ENCODE data around the gene OCSTAMP.

The OCSTAMP gene

GRCh38 chr20:46509523-46509922 lies 40.9 kb downstream of the OCSTAMP start:
- Histone ChIP-seq H3K27me3 (ENCODE audit: control insufficient read depth, insufficient read depth, low read length) (no peaks in the 10 kb centered on the region), H3K9ac (ENCODE audit: low read length) (no peak overlapping the region), H3K4me1 (ENCODE audit: control insufficient read depth, insufficient read depth, low read length) (0 out of 2 replicates have a peak, but pooled peaks cover 4% of the 10 kb centered on the region), H3K4me3 (ENCODE audit: low read depth, low read length) (no peak overlapping the region), H3K9me3 (ENCODE audit: control insufficient read depth, insufficient read depth, low read depth, low read length) (peaks cover 36% of the 10 kb centered on the region), H3K36me3 (ENCODE audit: control insufficient read depth, insufficient read depth, low read length) (peaks cover 42% of the 10 kb centered on the region), H3K27ac (ENCODE audit: low read depth, low read length) (no peak overlapping the region)

GRCh38 chr20:46507760-46508407 lies 42.6 kb downstream of the OCSTAMP start:
- Histone ChIP-seq H3K36me3 (ENCODE audit: control insufficient read depth, insufficient read depth, low read length) (peaks cover 59% of the 10 kb centered on the region), H3K27me3 (ENCODE audit: control insufficient read depth, insufficient read depth, low read length) (no peaks in the 10 kb centered on the region), H3K27ac (ENCODE audit: low read depth, low read length) (no peak overlapping the region), H3K4me3 (ENCODE audit: low read depth, low read length) (no peak overlapping the region), H3K9me3 (ENCODE audit: control insufficient read depth, insufficient read depth, low read depth, low read length) (peaks cover 53% of the 10 kb centered on the region), H3K4me1 (ENCODE audit: control insufficient read depth, insufficient read depth, low read length) (no peaks in the 10 kb centered on the region), H3K9ac (ENCODE audit: low read length) (no peak overlapping the region)

- Histone ChIP-seq H3K9me3 (ENCODE audit: control insufficient read depth, insufficient read depth, low read depth, low read length) (peaks cover 76% of the 10 kb centered on the region), H3K27ac (ENCODE audit: low read depth, low read length) (no peak overlapping the region), H3K27me3 (ENCODE audit: control insufficient read depth, insufficient read depth, low read length) (no peaks in the 10 kb centered on the region), H3K4me3 (ENCODE audit: low read depth, low read length) (no peak overlapping the region), H3K9ac (ENCODE audit: low read length) (no peak overlapping the region), H3K4me1 (ENCODE audit: control insufficient read depth, insufficient read depth, low read length) (no peaks in the 10 kb centered on the region), H3K36me3 (ENCODE audit: control insufficient read depth, insufficient read depth, low read length) (peaks cover 73% of the 10 kb centered on the region)
Observed at GRCh38 chr20:46505506-46505905, 44.9 kb downstream of the OCSTAMP start.

GRCh38 chr20:46501961-46502360 lies 48.5 kb downstream of the OCSTAMP start:
- no peaks in the 10 kb centered on the region for H3K27me3 ChIP-seq (ENCODE audit: control insufficient read depth, insufficient read depth, low read length)
- H3K27ac ChIP-seq (ENCODE audit: low read depth, low read length) = no peak overlapping the region
- peaks cover 72% of the 10 kb centered on the region for H3K36me3 ChIP-seq (ENCODE audit: control insufficient read depth, insufficient read depth, low read length)
- no peak overlapping the region for H3K4me3 ChIP-seq (ENCODE audit: low read depth, low read length)
- no peak overlapping the region for H3K9ac ChIP-seq (ENCODE audit: low read length)
- no peaks in the 10 kb centered on the region for H3K4me1 ChIP-seq (ENCODE audit: control insufficient read depth, insufficient read depth, low read length)
- H3K9me3 ChIP-seq (ENCODE audit: control insufficient read depth, insufficient read depth, low read depth, low read length) = peaks cover 94% of the 10 kb centered on the region

GRCh38 chr20:46501337-46501942 lies 49.0 kb downstream of the OCSTAMP start:
- H3K9me3 ChIP-seq (ENCODE audit: control insufficient read depth, insufficient read depth, low read depth, low read length) = peaks cover 94% of the 10 kb centered on the region

GRCh38 chr20:46494077-46494476 lies 56.4 kb downstream of the OCSTAMP start:
- Histone ChIP-seq H3K36me3 (ENCODE audit: control insufficient read depth, insufficient read depth, low read length) (peaks cover 15% of the 10 kb centered on the region; the same call in 1 of the 2 replicates), H3K27me3 (ENCODE audit: control insufficient read depth, insufficient read depth, low read length) (no peaks in the 10 kb centered on the region), H3K4me1 (ENCODE audit: control insufficient read depth, insufficient read depth, low read length) (no peaks in the 10 kb centered on the region), H3K4me3 (ENCODE audit: low read depth, low read length) (no peak overlapping the region), H3K9me3 (ENCODE audit: control insufficient read depth, insufficient read depth, low read depth, low read length) (peaks cover 26% of the 10 kb centered on the region), H3K27ac (ENCODE audit: low read depth, low read length) (no peak overlapping the region), H3K9ac (ENCODE audit: low read length) (no peak overlapping the region)

More at GRCh38 chr20:46501337-46501942, 49.0 kb downstream of the OCSTAMP start:
- Histone ChIP-seq H3K4me3 (ENCODE audit: low read depth, low read length) (no peak overlapping the region), H3K4me1 (ENCODE audit: control insufficient read depth, insufficient read depth, low read length) (no peaks in the 10 kb centered on the region), H3K27ac (ENCODE audit: low read depth, low read length) (no peak overlapping the region), H3K9ac (ENCODE audit: low read length) (no peak overlapping the region), H3K27me3 (ENCODE audit: control insufficient read depth, insufficient read depth, low read length) (no peaks in the 10 kb centered on the region), H3K36me3 (ENCODE audit: control insufficient read depth, insufficient read depth, low read length) (peaks cover 77% of the 10 kb centered on the region)

- H3K4me1 ChIP-seq (ENCODE audit: control insufficient read depth, insufficient read depth, low read length) = no peaks in the 10 kb centered on the region
- H3K36me3 ChIP-seq (ENCODE audit: control insufficient read depth, insufficient read depth, low read length) = peaks cover 1% of the 10 kb centered on the region; the same call in 1 of the 2 replicates
- H3K27me3 ChIP-seq (ENCODE audit: control insufficient read depth, insufficient read depth, low read length) = no peaks in the 10 kb centered on the region
- H3K27ac ChIP-seq (ENCODE audit: low read depth, low read length) = no peak overlapping the region
- H3K4me3 ChIP-seq (ENCODE audit: low read depth, low read length) = no peak overlapping the region
- peaks cover 4% of the 10 kb centered on the region; the same call in 1 of the 2 replicates for H3K9me3 ChIP-seq (ENCODE audit: control insufficient read depth, insufficient read depth, low read depth, low read length)
- H3K9ac ChIP-seq (ENCODE audit: low read length) = no peak overlapping the region
Observed at GRCh38 chr20:46491354-46491753, 59.1 kb downstream of the OCSTAMP start.

Data from HUES6 (cell line).